CD4-positive, alpha-beta T cell treated with Interleukin-1 beta for 1 hour (primary cell): Measurements from ENCODE around the gene ZC3H4.
A peak's percentile ranks its signal among the peaks of the same experiment; 100 is the strongest.
"Not testable (repeated sequence)": the region's sequence is repeated elsewhere in the genome, so short reads cannot be mapped to it uniquely, and the experiment has no call there.

Source experiments
- DNase-seq, 2 donors: peaks; one replicate each; pipeline ENCODE4 v3.0.0-alpha.2; 2020 to 2022

ZC3H4 gene

GRCh38 chr19:47078351-47078750, 35.2 kb downstream of the ZC3H4 start:
- DNase-seq, result not testable (repeated sequence)

GRCh38 chr19:47075941-47076340, 37.6 kb downstream of the ZC3H4 start:
- DNase-seq, result no peak

DNA sequence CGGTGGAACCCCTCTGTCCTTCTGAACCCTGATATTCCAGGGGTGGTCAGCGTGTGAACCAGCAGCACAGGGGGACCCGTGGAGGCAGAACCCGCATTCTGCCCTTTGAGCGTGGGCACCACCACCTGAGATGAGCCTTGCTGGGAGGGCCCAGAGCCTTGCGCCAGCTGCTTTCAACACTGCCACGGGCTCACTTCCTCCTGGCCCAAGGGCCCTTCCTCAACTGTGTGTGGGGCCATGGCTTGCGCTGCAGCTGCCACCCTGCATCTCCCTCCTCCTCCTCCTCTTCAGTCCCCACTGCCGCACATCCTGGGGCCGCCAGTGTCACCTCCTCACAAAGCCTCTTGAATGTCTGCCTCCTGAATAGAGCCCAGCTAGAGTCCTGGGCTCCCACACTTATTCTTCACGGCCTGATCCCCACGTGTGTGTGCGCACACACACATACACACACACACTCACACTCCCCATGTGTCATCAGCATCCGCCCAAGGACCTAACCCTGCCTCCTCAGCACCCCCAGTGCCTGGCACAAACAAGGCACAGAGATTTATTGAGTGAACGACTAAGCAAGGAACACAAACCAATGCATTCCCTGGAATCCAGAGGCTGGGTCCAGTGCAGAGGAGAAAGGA, 38.3 kb downstream of the ZC3H4 start:
- DNase-seq, result peak in 1 of 2 donors; percentile 40

DNA sequence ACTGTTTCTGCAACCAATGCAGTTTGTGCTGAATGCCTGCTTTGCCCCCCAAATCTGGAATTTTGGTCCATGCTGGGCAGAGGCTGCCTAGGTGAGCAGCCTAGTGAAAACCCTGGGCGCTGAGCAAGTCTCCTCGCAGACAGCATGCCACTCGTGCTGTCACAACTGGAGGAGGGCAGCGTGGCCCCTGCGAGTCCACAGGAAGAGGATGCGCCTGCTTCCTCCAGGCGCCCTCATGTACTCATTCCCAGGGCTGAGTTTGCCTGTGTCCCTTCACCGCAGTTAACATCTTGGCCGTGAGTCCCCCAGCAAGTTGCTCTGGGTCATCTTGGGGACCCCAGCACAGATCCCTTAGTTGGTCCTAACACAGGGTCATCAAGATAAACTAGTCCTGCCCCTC, 39.0 kb downstream of the ZC3H4 start:
- no peak for DNase-seq

DNA sequence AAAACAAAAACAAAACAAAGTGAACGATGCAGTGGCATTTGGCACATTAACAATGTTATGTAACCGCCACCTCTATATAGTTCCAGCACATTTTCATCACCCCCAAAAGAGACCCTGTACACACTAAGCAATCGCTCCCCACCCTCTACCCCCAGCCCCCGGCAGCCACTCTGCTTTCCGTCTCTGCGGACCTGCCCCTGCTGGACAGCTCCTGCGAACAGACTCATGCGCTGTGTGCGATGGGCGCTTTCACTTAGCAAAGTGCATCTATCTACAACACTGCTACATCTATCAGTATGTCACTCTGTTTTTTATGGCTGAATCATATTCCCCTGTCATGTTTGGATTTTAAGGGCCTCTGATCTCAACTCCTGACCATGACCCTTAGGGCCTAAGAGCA, 40.0 kb downstream of the ZC3H4 start:
- no peak for DNase-seq

DNA sequence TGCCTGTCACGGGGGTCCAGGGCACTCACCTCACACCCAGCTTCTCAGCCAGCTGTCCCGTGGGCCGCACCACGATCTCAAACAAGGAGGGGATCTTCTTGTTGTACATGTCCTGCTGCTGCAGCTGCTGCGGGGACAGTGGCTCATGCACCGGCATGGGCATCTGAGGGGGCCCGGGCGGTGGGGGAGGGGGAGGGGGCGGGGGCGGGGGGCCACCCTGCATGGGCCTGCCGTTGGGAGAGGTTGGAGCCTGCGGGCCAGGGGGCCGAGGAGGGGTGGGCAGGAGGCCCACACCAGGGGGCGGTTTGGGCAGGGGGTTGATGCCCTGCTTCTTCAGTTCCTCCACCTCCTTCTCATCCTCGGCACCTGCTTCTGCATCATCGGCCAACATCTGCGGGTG, 41.3 kb downstream of the ZC3H4 start:
- no peak for DNase-seq

GRCh38 chr19:47071731-47072130, 41.8 kb downstream of the ZC3H4 start:
- no peak for DNase-seq

GRCh38 chr19:47070756-47071155, 42.8 kb downstream of the ZC3H4 start:
- no peak for DNase-seq

GRCh38 chr19:47069795-47070194, 43.8 kb downstream of the ZC3H4 start:
- DNase-seq, result no peak

DNA sequence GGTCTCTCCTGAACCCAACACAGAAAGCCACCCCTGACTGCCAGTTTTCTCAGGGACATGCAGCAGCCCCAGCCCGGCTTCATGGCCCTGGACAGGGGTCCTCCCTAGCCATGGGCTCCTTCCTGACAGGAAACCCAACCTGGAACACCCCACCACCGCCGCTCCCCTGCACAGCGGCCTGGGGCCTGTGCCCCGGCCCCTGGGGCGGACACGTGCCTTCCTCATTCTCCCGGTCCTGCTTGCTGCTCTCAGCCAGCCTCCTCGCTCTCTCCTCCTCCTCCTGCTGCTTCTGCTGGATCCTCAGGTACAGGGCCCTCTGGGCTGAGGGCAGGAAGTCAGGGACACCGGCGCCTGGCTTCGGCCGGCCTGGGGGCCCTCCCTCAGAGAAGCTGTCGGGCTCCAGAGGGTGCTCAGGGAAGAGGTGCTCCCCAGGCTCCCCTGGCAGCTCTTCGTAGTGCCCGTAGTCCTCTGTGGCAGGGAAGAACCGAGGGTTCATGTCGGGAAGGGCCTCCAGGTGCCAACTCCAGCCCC, 44.6 kb downstream of the ZC3H4 start:
- no peak for DNase-seq

DNA sequence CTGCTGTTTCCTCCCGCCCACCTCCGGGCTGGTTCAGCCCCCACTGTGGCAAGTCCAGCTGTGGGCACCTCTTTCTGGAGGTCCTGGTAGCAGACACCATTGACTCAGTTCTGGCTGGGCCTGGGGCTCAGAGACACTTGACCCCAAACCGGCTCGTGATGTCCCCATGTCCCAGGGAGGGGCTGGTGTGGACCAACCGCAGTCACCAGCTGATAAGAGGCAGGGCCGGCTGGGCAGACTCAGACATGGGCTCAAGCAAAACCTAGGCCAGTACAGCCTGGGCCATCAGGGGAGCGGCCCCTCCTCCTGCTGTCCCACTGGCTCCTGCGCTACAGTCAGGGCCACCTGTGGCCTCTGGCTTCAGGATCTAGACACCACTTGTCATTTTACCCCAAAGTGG, 45.3 kb downstream of the ZC3H4 start:
- DNase-seq, result no peak

DNA sequence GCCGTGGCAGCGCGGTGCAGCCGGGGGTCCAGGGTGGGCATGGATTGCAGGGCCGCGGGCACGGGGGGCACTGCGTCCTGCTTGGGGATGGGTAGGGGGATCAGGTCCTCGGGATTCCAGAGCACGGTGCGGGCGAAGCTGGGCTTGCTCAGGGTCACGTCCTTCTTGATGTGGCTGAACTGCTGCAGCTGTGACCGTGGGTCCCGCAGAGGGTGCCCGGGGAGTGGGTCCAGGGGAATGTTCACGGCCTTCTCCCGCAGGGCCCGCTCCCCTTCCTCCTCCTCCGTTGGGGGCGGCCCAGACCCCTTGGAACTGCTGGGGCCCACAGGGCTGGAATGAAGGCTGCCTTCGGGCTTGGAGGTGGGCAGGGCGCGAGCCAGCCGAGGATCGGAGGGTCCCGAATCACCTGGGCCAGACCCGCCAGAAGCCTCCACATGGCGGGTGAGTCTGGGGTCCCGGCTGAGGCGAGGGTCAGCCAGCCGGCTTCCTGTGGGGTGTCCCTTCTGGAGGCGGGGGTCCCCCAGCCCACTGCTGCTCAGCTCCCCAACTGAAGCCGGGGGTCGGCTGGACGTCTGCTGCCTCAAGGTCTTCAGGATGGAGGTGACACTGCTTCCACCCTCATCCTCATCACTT, 46.2 kb downstream of the ZC3H4 start:
- DNase-seq, result no peak

- no peak for DNase-seq
These were observed 47.0 kb downstream of the ZC3H4 start for GRCh38 chr19:47066376-47067214.

GRCh38 chr19:47065242-47065641, 48.3 kb downstream of the ZC3H4 start:
- no peak for DNase-seq

DNA sequence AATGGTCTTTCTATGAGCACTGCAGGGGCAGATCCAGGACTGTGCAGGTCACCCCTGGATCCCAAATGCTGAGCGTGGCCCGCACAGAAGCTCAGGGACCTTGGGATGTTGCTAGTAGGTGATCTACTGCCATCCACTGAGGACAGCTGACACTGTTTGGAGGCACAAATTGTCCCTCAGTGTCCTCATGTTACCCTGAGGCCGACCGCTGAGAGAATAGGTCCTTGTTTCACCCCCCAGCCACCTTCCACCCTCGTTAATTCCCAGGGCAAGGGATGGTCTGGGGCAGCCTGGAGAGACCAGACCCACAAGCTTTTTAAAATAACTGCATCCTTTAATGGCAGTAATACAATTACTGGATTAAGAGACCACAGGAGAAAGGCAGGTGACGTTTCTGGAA, 49.7 kb downstream of the ZC3H4 start:
- no peak for DNase-seq

DNA sequence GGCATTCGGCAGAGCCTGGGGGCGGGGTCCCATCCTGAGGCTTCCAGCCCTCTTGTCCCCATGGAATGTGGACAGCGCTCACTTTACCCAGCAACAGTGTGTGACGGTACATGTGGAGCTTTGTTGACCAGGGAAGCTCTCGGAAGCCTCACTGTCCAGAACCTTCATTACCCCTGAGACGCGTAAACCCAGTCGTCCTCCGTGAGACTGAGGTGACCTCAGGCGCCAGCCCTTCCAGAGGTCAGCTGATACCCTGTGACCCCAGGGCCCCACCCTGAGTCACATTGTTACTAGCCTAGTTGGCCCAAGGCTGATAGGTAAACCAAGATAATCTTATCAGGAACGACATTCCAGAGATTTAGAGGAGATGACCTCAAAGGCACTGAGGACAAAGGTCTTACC, 55.0 kb downstream of the ZC3H4 start:
- DNase-seq, result no peak

DNA sequence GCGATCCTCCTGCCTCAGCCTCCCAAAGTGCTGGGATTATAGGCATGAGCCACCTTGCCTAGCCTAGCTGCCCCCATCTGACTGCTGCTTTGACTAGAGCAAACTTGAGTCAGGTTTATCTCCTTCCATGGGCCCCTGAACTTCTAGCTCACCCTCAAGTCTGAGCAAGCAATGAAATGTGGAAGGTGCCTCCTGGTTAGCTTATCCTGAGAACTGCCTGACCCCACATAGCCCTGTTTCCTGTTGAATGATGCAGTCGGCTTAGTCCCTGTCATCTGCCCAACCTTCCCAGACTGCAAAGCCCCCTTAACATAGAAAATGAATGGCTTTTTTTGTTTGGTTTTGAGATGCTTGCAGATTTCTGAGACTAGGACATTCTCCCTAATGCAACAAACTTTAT, 56.2 kb downstream of the ZC3H4 start:
- DNase-seq, result no peak

DNA sequence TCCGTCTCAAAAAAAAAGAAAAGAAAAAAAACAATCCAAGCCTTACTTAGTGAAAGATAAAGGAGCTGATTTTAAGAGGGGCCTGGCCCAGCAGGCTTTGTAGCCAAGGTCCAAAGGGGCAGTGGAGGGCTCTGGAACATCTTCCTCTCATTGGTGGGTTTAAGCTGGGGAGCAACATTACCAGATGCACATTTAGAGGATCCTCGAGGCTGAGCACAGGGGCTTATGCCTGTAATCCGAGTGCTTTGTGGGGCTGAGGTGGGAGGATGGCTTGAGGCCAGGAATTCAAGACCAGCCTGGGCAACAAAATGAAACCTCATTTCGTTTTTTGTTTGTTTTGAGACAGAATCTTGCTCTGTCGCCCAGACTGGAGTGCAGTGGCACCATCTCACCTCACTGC, 57.2 kb downstream of the ZC3H4 start:
- no peak for DNase-seq

DNA sequence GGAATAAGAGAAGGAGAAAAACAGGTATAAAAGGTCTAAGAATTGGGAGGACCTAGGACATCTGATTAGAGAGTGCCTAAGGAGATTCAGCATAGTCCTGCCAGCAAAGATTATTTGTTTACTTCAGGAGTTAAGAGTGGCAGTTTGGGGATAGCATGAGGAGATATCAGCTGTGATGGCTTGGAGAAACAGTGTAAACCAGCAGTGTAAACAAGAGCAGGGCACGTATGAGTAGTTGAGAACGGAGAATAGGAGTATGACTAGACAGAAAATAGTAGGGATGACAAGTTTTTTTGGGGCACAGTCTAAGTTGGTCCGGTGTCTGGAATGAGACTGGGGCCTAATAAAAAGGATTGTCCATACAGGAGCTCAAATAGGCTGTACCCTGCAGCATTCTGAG, 63.0 kb downstream of the ZC3H4 start:
- DNase-seq, result not testable (repeated sequence)

DNA sequence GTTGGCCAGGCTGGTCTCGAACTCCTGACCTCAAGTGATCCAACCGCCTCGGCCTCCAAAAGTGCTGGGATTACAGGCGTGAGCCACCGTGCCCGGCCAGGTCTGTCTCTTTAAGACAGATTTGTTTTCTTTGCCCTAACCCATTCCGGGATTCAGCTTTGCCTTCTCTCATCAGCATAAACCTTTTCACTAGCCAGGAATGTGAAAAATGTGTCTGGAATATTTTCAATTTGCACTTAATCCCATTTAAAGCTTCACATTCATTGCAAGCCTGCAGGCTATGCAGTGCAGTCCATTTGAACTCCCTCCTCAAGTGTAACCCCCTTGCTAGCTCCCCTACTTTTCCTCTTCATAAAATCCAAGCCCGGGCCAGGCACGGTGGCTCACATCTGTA, 64.3 kb downstream of the ZC3H4 start:
- DNase-seq, result no peak

DNA sequence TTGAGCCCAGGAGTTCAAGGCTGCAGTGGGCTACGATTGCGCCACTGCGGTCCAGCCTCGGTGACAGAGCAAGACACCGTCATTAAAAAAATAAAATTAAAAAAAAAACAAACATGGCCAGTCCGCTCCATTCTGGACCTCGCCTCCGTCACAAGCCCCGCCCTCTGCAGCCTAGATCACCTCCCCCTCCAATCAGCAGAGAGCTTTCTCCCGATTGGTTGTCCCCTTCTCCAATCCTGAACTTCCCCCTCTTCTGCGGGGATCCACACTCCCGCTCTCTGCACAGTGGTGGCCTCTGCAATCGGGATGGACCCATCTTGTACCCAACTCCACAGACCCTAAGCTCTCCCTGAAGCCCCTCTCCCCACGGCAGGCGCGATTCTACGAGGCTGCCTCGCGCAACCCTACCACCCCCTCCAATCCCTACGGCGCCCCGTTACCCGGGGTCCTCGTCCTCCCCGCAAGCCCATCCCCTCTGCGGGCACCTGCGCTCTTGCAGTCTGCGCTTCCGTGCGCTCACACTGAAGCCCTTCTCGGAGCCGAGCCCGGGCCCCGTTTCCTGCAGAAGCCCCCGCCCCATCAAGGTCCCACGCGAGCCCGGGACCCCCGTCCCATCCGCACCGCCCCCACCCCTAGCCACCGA, 65.7 kb downstream of the ZC3H4 start:
- DNase-seq, result peak; percentile 77 to 80

DNA sequence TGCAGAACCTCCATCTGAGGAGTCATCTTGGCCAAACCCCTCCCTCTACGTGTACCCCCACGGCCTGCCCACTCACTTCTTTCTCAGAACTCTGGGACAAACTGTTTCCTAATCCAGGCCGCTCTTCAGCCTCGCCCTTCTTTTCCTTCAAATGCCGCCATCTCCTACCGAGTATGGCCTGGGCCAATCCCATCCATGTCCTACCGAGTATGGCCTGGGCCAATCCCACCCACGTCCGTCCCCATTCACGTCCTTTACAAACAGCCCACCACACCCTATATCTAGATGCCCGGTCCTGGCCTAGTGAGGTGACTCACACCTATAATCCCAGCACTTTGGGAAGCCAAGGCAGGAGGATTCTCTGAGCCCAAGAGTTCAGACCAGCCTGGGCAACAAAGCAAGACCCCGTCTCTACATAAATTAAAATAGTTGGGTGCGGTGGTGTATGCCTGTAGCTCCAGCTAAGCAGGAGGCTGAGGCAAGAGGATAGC, 66.3 kb downstream of the ZC3H4 start:
- DNase-seq, result no peak

DNA sequence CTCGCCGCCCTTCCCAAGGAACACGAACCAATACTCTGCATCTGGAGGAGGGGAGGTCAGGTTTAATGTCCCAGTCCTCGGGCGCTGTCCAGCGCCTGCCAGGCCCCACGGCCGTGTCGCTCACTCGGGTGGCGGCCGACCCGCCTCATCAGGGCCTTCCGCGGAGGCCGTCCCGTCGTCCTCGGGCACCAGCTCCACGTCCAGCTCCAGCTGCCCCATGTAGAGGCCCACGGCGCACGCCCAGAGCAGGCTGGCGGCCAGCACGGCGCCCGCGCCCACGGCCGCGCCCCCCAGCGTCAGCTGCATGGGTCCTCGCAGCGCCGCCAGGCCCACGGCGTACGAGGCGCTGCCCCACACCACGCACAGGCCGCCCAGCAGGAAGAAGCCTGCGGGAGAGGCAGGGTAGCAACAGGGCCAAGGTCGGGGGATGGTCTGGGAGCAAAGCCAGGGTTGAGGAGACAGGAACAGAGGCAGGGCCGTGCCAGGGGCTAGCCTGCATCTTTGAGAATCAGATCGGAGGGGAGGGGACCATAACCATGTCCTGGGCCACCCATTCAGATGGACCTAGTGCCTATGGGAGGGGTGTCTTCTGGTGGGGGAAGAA, 67.6 kb downstream of the ZC3H4 start:
- no peak for DNase-seq
